Measurements from ENCODE around the gene SNN.

SNN gene

DNA sequence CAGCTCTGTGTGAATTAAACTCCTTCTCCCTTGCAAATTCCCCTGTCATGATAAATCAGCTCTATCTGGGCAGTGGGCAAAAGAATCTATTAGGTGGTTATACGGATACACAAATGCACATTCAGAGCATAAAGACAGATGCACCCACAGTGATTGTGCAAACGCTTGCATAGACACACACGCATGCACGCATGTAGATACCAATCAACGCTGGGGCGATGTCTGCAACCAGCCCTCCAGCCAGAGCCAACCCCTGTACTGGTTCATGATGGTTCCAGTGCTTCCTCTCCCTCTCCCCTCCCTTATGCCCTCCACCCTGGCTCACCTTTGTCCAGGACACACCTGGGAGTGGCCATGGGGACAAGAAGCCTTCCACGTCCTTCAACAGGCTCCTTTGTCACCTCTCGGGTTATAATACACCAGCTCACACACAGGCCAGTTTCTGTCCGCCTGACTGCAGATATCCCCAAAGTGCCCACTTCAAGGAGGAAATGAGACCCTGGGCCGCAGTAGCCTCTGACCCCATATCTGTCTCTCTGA lies 33.1 kb upstream of the SNN start:
- DNase-seq (ENCODE audit: low read depth) = no peak

GRCh38 chr16:11635679-11636171 lies 32.5 kb upstream of the SNN start:
- no peak for DNase-seq (ENCODE audit: low read depth)

GRCh38 chr16:11636172-11636721 lies 32.0 kb upstream of the SNN start:
- DNase-seq (ENCODE audit: low read depth) = no peak

GRCh38 chr16:11637320-11637719 lies 30.9 kb upstream of the SNN start:
- DNase-seq (ENCODE audit: low read depth) = no peak

GRCh38 chr16:11638140-11638539 lies 30.1 kb upstream of the SNN start:
- DNase-seq (ENCODE audit: low read depth) = no peak

DNA sequence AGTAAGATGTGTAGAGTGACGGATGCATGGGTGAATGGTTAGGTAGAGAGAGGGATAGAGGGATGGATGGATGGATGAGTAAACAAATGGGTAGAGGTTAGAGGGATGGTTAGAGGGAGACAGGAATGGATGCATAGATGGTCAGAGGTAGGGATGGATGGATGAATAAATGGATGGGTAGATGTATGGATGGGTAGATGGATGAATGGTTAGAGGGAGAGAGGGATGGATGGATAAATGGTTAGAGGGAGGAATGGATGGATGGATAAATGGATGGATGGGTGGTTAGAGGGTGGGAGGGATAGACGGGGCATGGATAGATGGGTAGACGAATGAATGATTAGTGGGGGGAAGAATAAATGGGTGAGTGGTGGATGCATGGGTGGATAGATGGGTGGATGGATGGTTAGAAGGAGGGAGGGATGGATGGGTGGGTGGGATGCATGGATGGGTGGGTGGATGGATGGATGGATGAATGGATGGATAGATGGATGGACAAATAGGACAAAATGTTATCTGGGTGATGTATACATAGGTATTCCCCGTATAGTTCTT lies 29.2 kb upstream of the SNN start:
- no peak for DNase-seq (ENCODE audit: low read depth)

- DNase-seq (ENCODE audit: low read depth) = peak; percentile 87
Observed at GRCh38 chr16:11639925-11640899, 28.0 kb upstream of the SNN start.

DNA sequence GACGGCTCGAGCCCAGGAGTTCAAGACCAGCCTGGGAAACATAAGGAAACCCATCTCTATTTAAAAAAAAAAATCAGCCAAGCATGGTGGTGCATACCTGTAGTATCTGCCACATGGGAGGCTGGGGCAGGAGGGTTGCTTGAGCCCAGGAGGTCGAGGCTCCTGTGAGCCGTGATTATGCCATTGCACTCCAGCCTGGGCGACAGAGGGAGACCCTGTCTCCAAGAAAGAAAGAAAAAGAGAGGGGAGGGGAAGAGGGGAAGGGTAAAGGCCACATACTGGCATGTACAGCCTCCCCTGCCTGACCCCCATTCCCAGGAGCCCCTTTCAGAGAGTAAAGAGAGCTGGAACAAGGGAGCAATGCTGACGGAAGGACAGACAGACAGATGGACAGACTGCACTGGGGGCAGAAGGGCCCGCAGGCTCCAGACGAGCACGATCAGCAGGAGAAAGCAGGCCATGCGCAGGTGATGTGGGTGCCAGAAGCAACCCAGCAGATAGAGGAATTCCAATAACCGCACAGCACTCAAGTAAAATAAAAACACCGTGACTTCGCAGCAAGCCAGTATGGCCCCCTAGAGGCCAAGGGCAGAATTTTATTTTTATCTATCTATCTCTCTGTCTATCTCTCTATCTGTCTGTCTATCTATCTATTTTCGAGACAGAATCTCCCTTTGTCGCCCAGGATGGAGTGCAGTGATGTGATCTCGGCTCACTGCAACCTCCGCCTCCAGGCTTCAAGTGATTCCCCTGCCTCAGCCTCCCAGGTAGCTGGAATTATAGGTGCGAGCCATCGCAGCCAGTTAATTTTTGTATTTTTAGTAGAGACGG lies 27.1 kb upstream of the SNN start:
- peak; percentile 28 for DNase-seq (ENCODE audit: low read depth)

- no peak for DNase-seq (ENCODE audit: low read depth)
Observed at GRCh38 chr16:11642765-11643116, 25.5 kb upstream of the SNN start.

DNA sequence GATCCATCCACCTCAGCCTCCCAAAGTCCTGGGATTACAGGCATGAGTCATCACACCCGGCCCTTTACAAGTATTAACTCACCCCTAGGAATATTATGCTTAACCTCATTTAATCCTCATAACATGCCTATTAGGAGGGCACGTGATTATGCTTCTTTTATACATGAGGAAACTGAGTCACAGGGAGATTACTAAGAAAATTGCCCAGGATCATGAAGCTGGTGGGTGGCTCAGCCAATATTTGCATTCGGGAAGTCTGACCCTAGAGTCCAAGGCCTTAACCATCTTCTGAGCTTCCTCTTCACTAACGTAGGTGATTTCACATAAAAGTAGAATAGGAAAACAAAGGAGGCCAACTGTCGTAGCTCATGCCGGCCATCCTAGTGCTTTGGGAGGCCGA lies 19.0 kb upstream of the SNN start:
- DNase-seq (ENCODE audit: low read depth) = no peak

- no peak for DNase-seq (ENCODE audit: low read depth)
Observed at GRCh38 chr16:11650641-11651591, 17.3 kb upstream of the SNN start.

- DNase-seq (ENCODE audit: low read depth) = no peak
Observed at GRCh38 chr16:11651796-11652195, 16.5 kb upstream of the SNN start.

GRCh38 chr16:11655655-11656054 lies 12.6 kb upstream of the SNN start:
- no peak for DNase-seq (ENCODE audit: low read depth)

DNA sequence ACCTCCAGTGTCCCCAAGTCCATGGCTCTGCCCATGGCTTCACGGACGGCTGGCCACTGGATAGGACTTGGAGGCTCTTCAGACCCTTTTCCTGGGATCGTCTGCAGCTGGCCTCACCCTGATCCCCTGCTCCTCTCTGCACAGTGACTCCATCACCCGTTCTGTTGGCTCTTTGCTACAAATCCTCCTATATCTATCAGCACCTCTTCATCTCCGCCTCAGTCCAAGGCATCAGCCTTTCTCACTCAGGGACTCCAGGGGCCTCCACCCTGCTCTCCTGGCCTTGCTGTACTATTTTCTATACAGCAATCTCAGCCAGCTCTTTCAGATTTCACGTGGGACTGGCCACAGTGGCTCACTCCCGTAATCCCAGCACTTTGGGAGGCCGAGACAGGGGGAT lies 10.7 kb upstream of the SNN start:
- DNase-seq (ENCODE audit: low read depth) = no peak

- DNase-seq (ENCODE audit: low read depth) = no peak
Observed at GRCh38 chr16:11658896-11659708, 9.2 kb upstream of the SNN start.

DNA sequence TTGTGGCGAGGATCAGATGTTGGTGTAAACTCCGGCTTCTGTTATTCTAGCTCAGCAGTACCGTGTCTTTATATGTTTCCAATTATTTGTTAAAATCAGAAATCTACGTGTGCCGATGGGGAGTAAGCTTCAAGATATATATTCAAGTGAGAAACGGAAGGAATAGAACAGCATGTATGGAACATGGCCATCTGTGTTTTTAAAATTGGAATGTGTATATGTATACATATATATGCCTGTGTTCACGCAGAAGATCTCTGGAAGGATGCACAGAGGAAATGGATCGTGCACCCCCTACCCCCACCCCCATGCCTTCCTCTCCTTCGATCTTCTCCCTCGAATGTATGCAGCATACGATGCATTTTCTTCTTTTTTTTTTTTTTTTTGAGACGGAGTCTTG lies 7.7 kb upstream of the SNN start:
- no peak for DNase-seq (ENCODE audit: low read depth)

- no peak for DNase-seq (ENCODE audit: low read depth)
Observed at GRCh38 chr16:11662582-11662981, 5.7 kb upstream of the SNN start.

- no peak for DNase-seq (ENCODE audit: low read depth)
Observed at GRCh38 chr16:11665071-11665491, 3.2 kb upstream of the SNN start.

- DNase-seq (ENCODE audit: low read depth) = no peak
Observed at GRCh38 chr16:11666103-11667055, 1.9 kb upstream of the SNN start.
